ENCODE measurements around the gene IGFBP1.

IGFBP1 gene

DNA sequence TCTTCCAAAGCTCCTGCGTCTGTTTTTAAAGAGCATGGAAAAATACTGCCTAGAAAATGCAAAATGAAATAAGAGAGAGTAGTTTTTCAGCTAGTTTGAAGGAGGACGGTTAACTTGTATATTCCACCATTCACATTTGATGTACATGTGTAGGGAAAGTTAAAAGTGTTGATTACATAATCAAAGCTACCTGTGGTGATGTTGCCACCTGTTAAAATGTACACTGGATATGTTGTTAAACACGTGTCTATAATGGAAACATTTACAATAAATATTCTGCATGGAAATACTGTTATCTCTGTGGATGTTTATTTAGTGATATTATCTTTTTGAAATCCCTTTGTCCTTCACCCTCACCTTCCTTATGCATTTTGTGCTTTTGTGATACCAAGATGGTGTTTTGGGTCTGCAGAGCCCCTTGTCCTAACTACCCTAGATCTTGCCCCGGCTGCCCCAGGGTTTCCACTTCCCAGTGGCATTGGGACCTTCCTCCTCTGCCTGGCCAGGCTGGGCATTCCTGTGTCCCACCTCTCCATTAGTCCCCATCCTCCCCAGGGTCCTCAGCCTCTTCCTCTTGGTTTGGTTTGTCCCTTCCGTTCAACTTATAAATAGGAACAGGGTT lies 5.2 kb downstream of the IGFBP1 start:
- no peak overlapping the region for H3K27ac ChIP-seq (ENCODE audit: extremely low read depth, low read depth, low read length)
- ChIA-PET CTCF (interaction anchor here (0.6 to 2.7 kb wide), 4 partner anchors 25 to 1207 kb away, joined by 5 to 14 read pairs (median 6); partner anchors contain the start of gene IGFBP3), POLR2A (no interaction called here)
- no peaks in the 10 kb centered on the region for H3K4me1 ChIP-seq (ENCODE audit: control insufficient read depth, insufficient read depth, low read length)
- no peaks in the 10 kb centered on the region for H3K9me3 ChIP-seq (ENCODE audit: control insufficient read depth, insufficient read depth, low read depth, low read length)
- H3K36me3 ChIP-seq (ENCODE audit: control insufficient read depth in 2 of 2, insufficient read depth in 1 of 2, low read length in 2 of 2): no peaks in the 10 kb centered on the region
- H3K4me3 ChIP-seq (ENCODE audit: low read depth, low read length): no peak overlapping the region
- no peak for TF ChIP-seq IKZF3 (tag by site-specific recombination; IDR thresholded peaks at IDR 0.05)
- TF ChIP-seq ZNF596 (tag by site-specific recombination; IDR thresholded peaks at IDR 0.05): no peak
- no peak for TF ChIP-seq ZNF239 (tag by site-specific recombination; IDR thresholded peaks at IDR 0.05)
- no peak for TF ChIP-seq ZSCAN30 (tag by site-specific recombination; IDR thresholded peaks at IDR 0.05)
- TF ChIP-seq, protein P1, sequence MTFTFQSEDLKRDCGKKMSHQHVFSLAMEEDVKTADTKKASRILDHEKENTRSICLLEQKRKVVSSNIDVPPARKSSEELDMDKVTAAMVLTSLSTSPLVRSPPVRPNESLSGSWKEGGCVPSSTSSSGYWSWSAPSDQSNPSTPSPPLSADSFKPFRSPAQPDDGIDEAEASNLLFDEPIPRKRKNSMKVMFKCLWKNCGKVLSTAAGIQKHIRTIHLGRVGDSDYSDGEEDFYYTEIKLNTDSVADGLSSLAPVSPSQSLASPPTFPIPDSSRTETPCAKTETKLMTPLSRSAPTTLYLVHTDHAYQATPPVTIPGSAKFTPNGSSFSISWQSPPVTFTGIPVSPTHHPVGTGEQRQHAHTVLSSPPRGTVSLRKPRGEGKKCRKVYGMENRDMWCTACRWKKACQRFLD (tag by site-specific recombination; IDR thresholded peaks at IDR 0.05): no peak
- TF ChIP-seq, protein P2, sequence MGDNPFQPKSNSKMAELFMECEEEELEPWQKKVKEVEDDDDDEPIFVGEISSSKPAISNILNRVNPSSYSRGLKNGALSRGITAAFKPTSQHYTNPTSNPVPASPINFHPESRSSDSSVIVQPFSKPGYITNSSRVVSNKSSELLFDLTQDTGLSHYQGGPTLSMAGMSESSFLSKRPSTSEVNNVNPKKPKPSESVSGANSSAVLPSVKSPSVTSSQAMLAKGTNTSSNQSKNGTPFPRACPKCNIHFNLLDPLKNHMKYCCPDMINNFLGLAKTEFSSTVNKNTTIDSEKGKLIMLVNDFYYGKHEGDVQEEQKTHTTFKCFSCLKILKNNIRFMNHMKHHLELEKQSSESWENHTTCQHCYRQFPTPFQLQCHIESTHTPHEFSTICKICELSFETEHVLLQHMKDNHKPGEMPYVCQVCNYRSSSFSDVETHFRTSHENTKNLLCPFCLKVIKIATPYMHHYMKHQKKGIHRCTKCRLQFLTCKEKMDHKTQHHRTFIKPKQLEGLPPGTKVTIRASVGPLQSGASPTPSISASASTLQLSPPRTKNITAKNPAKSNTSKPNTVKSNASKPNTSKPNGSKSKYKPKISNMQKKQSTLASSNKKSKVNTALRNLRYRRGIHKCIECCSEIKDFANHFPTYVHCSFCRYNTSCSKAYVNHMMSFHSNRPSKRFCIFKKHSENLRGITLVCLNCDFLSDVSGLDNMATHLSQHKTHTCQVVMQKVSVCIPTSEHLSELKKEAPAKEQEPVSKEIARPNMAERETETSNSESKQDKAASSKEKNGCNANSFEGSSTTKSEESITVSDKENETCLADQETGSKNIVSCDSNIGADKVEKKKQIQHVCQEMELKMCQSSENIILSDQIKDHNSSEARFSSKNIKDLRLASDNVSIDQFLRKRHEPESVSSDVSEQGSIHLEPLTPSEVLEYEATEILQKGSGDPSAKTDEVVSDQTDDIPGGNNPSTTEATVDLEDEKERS (tag by site-specific recombination; IDR thresholded peaks at IDR 0.05): no peak
- no peak for TF ChIP-seq ZNF311 (tag by site-specific recombination; IDR thresholded peaks at IDR 0.05; ENCODE audit: borderline replicate concordance)
- TF ChIP-seq ZNF571 (tag by site-specific recombination; IDR thresholded peaks at IDR 0.05): no peak
- TF ChIP-seq SP3 (tag by site-specific recombination; IDR thresholded peaks at IDR 0.05): no peak
- TF ChIP-seq PRDM1 (tag by site-specific recombination; IDR thresholded peaks at IDR 0.05): no peak
- no peak for TF ChIP-seq ZNF510 (tag by site-specific recombination; IDR thresholded peaks at IDR 0.05; ENCODE audit: insufficient replicate concordance)
- TF ChIP-seq, protein P3, sequence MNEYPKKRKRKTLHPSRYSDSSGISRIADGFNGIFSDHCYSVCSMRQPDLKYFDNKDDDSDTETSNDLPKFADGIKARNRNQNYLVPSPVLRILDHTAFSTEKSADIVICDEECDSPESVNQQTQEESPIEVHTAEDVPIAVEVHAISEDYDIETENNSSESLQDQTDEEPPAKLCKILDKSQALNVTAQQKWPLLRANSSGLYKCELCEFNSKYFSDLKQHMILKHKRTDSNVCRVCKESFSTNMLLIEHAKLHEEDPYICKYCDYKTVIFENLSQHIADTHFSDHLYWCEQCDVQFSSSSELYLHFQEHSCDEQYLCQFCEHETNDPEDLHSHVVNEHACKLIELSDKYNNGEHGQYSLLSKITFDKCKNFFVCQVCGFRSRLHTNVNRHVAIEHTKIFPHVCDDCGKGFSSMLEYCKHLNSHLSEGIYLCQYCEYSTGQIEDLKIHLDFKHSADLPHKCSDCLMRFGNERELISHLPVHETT (tag by site-specific recombination; IDR thresholded peaks at IDR 0.05): no peak
- TF ChIP-seq, protein P4, sequence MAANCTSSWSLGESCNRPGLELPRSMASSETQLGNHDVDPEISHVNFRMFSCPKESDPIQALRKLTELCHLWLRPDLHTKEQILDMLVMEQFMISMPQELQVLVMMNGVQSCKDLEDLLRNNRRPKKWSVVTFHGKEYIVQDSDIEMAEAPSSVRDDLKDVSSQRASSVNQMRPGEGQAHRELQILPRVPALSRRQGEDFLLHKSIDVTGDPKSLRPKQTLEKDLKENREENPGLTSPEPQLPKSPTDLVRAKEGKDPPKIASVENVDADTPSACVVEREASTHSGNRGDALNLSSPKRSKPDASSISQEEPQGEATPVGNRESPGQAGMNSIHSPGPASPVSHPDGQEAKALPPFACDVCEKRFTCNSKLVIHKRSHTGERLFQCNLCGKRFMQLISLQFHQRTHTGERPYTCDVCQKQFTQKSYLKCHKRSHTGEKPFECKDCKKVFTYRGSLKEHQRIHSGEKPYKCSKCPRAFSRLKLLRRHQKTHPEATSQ (tag by site-specific recombination; IDR thresholded peaks at IDR 0.05): no peak
- no peak for TF ChIP-seq ZNF600 (tag by site-specific recombination; IDR thresholded peaks at IDR 0.05)
- TF ChIP-seq, protein P5, sequence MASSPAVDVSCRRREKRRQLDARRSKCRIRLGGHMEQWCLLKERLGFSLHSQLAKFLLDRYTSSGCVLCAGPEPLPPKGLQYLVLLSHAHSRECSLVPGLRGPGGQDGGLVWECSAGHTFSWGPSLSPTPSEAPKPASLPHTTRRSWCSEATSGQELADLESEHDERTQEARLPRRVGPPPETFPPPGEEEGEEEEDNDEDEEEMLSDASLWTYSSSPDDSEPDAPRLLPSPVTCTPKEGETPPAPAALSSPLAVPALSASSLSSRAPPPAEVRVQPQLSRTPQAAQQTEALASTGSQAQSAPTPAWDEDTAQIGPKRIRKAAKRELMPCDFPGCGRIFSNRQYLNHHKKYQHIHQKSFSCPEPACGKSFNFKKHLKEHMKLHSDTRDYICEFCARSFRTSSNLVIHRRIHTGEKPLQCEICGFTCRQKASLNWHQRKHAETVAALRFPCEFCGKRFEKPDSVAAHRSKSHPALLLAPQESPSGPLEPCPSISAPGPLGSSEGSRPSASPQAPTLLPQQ (tag by site-specific recombination; IDR thresholded peaks at IDR 0.05): no peak
- TF ChIP-seq, protein P6, sequence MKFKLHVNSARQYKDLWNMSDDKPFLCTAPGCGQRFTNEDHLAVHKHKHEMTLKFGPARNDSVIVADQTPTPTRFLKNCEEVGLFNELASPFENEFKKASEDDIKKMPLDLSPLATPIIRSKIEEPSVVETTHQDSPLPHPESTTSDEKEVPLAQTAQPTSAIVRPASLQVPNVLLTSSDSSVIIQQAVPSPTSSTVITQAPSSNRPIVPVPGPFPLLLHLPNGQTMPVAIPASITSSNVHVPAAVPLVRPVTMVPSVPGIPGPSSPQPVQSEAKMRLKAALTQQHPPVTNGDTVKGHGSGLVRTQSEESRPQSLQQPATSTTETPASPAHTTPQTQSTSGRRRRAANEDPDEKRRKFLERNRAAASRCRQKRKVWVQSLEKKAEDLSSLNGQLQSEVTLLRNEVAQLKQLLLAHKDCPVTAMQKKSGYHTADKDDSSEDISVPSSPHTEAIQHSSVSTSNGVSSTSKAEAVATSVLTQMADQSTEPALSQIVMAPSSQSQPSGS (tag by site-specific recombination; IDR thresholded peaks at IDR 0.05; ENCODE audit: low read depth): no peak
- no peak for TF ChIP-seq ZIC2 (tag by site-specific recombination; IDR thresholded peaks at IDR 0.05)

Data from HEK293 (cell line).